ENCODE data around the gene DPYSL3.

GRCh38 chr5:147348451-147348850, 161.4 kb downstream of the DPYSL3 start:
- TF ChIP-seq CTCF (optimal IDR thresholded peaks at IDR 0.05 in 1 of 3, IDR thresholded peaks at IDR 0.05 in 1 of 3, conservative IDR thresholded peaks at IDR 0.05 in 1 of 3; ENCODE audit: extremely low read depth in 1 of 3, insufficient read depth in 2 of 3, low read length in 3 of 3) (no peak), EZH2 (IDR thresholded peaks at IDR 0.05; ENCODE audit: low read length) (no peak)
